ENCODE results near the gene MCM3AP.

- TF ChIP-seq CTCF (IDR thresholded peaks at IDR 0.05) (peak in 2 of 3 experiments; percentile 11 to 24), POLR2AphosphoS5 (IDR thresholded peaks at IDR 0.05) (no peak)
These were observed 39.9 kb upstream of the MCM3AP start for GRCh38 chr21:46325073-46325912.

Measured in esophagus muscularis mucosa (tissue), 3 donors.